Common myeloid progenitor, CD34-positive (primary cell): ENCODE results near the gene BICDL1.

Experiments
- CTCF ChIA-PET: fragments of 350-600 bp; sonication (Branson Sonifier 250); formaldehyde crosslinking; loops from one replicate; lab custom pipeline; 2021; ENCODE audit warnings: antibody characterized with exemption; lab: Charles Lee
- POLR2A ChIA-PET: fragments of 350-600 bp; sonication (Branson Sonifier 250); formaldehyde crosslinking; loops from one replicate; lab custom pipeline; 2021; ENCODE audit warnings: antibody characterized with exemption; lab: Charles Lee
- DNase-seq, 3 donors: peaks; one replicate each; pipeline versions ENCODE4 v3.0.0 to v3.0.0-alpha.2; 2013
- H3K27ac ChIP-seq, 2 experiments: 1 replicate in 1 of 2; 2 replicates in 1 of 2; pipeline ENCODE4 v1.7.0; 2013; ENCODE audit warnings: inconsistent platforms in 2 of 2, low read length in 2 of 2, mild to moderate bottlenecking in 2 of 2, low read depth in 1 of 2, moderate library complexity in 1 of 2; ENCODE audit not compliant: severe bottlenecking in 2 of 2, insufficient read depth in 1 of 2, poor library complexity in 1 of 2
- H3K27me3 ChIP-seq, 5 experiments: replicated peaks in 2 of 5; 1 replicate in 3 of 5; 2 replicates in 2 of 5; pipeline versions ENCODE4 v1.6.1 to v1.7.0; 2013; ENCODE audit warnings: low read length in 4 of 5, mild to moderate bottlenecking in 2 of 5, moderate library complexity in 2 of 5, inconsistent platforms in 1 of 5; ENCODE audit not compliant: insufficient read depth in 5 of 5, control insufficient read depth in 4 of 5
- H3K36me3 ChIP-seq, 4 experiments: 1 replicate in 2 of 4; 2 replicates in 2 of 4; pipeline versions ENCODE4 v1.6.1 to v1.7.0; 2013; ENCODE audit warnings: low read length in 3 of 4, control low read depth in 1 of 4, mild to moderate bottlenecking in 1 of 4; ENCODE audit not compliant: control insufficient read depth in 4 of 4, insufficient read depth in 4 of 4
- H3K4me1 ChIP-seq, 4 experiments: 1 replicate in 3 of 4; 2 replicates in 1 of 4; pipeline versions ENCODE4 v1.6.1 to v1.7.1; 2013; ENCODE audit warnings: low read length in 3 of 4, mild to moderate bottlenecking in 3 of 4, control low read depth in 1 of 4, inconsistent platforms in 1 of 4, moderate library complexity in 1 of 4; ENCODE audit not compliant: control insufficient read depth in 4 of 4, insufficient read depth in 4 of 4; ENCODE audit errors: control extremely low read depth in 1 of 4
- H3K4me3 ChIP-seq, 7 experiments: 1 replicate in 4 of 7; 2 replicates in 3 of 7; pipeline versions ENCODE4 v1.5.1 to v1.7.0; 2013; ENCODE audit warnings: mild to moderate bottlenecking in 7 of 7, low read length in 6 of 7, moderate library complexity in 6 of 7, inconsistent platforms in 2 of 7, low read depth in 2 of 7, control low read depth in 1 of 7; ENCODE audit not compliant: insufficient read depth in 4 of 7, control insufficient read depth in 1 of 7; ENCODE audit errors: extremely low read depth in 1 of 7
- H3K9me3 ChIP-seq, 5 experiments: 1 replicate in 4 of 5; 2 replicates in 1 of 5; pipeline versions ENCODE4 v1.6.1 to v1.7.1; 2013; ENCODE audit warnings: low read length in 4 of 5, mild to moderate bottlenecking in 2 of 5, inconsistent platforms in 1 of 5, low read depth in 1 of 5, moderate library complexity in 1 of 5; ENCODE audit not compliant: control insufficient read depth in 4 of 5, insufficient read depth in 2 of 5; ENCODE audit errors: control extremely low read depth in 1 of 5
- WGBS: methylation state at CpG from one replicate; pipeline ENCODE4 v1.1.5; 2013; ENCODE audit not compliant: insufficient coverage; 5-methylcytosine and 5-hydroxymethylcytosine counted together

BICDL1 gene

DNA sequence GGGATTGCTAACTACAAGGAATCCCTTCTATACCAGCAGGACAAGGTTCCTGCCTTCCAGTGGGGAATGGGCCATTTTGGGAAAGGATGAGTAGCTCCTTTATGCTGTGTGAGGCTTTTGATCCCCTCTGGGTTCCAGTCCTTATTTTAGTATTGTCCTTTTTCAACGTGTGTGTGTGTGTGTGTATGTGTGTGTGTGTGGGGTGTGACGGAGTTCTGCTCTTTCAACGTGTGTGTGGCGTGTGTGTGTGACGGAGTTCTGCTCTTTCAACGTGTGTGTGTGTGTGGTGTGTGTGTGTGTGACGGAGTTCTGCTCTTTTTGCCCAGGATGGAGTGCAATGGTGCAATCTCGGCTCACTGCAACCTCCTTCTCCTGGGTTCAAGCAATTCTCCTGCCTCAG, 100.1 kb downstream of the BICDL1 start:
- Histone ChIP-seq H3K27me3 (peaks cover 0 to 4% (median 0%) of the 10 kb centered on the region in 5 experiments), H3K27ac (no peak overlapping the region), H3K9me3 (no peaks in the 10 kb centered on the region), H3K4me3 (no peak overlapping the region), H3K36me3 (peaks cover 0 to 13% (median 0%) of the 10 kb centered on the region in 4 experiments), H3K4me1 (peaks cover 4 to 24% (median 10%) of the 10 kb centered on the region in 4 experiments)
- ChIA-PET CTCF (interaction anchor here (1.0 to 3.8 kb wide), 2 partner anchors 12 to 22 kb away, joined by 4 to 20 read pairs; no protein-coding TSS in a partner anchor), POLR2A (no interaction called here)
- no CpG with 5 or more reads among the region's 8 CpGs for WGBS
- DNase-seq, result peak in 2 of 3 donors; percentile 35 to 56

DNA sequence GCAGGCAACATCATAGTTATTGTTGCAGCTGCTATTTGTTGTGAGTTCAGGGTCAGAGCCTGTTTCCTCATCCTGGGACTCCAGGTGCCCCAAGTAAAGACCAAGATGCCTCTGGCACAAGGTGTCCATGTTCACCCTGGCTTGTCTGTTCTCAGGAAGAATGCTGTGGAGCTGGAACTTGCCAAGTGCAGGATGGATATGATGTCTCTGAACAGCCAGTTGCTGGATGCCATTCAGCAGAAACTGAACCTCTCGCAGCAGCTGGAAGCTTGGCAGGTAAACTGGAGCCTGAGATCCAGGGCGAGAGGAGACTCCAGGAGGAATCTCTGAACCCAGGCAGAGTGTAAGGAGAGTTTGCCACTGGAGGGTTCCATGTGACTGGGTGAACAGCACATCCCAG, 100.8 kb downstream of the BICDL1 start:
- peaks cover 4 to 30% (median 11%) of the 10 kb centered on the region in 4 experiments for H3K4me1 ChIP-seq
- ChIA-PET POLR2A (no interaction called here), CTCF (interaction anchor here (1.1 to 3.8 kb wide), 4 partner anchors 12 to 22 kb away, joined by 3 to 20 read pairs (median 5); no protein-coding TSS in a partner anchor)
- WGBS, result 100% methylated on average over 2 of the region's 2 CpGs
- H3K27me3 ChIP-seq, result peaks cover 0 to 4% (median 0%) of the 10 kb centered on the region in 5 experiments
- H3K9me3 ChIP-seq, result no peaks in the 10 kb centered on the region
- H3K36me3 ChIP-seq, result peaks cover 0 to 17% (median 4%) of the 10 kb centered on the region in 4 experiments
- no peak overlapping the region for H3K27ac ChIP-seq
- H3K4me3 ChIP-seq, result no peak overlapping the region
- DNase-seq, result no peak

DNA sequence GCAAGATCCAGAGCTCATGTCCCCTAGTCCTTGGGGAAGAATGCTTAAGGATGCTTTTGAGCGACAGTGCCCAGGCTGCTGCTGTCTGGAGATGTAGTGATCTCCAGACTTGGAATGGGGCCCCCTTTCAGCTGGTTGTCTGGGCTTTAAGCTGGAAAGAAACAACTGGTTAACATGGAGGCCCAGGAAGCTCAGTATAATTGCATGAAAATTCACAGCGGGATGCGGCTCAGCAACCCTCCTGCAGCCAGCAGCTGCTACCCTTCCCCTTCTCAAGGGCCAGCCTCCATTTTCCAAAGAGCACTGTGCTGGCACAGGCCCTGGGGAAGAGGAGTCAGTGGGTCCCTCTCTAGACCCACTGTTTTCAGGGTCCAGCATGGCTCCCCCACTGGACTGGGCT, 101.2 kb downstream of the BICDL1 start:
- peaks cover 0 to 18% (median 7%) of the 10 kb centered on the region in 4 experiments for H3K36me3 ChIP-seq
- WGBS, result 100% methylated on average over 3 of the region's 3 CpGs
- no peak for DNase-seq
- H3K27ac ChIP-seq, result no peak overlapping the region
- ChIA-PET POLR2A (no interaction called here), CTCF (interaction anchor here (1.1 to 3.8 kb wide), 4 partner anchors 11 to 22 kb away, joined by 3 to 20 read pairs (median 5); no protein-coding TSS in a partner anchor)
- no peak overlapping the region for H3K4me3 ChIP-seq
- H3K4me1 ChIP-seq, result peaks cover 4 to 32% (median 11%) of the 10 kb centered on the region in 4 experiments
- peaks cover 0 to 4% (median 0%) of the 10 kb centered on the region in 5 experiments for H3K27me3 ChIP-seq
- H3K9me3 ChIP-seq, result no peaks in the 10 kb centered on the region

DNA sequence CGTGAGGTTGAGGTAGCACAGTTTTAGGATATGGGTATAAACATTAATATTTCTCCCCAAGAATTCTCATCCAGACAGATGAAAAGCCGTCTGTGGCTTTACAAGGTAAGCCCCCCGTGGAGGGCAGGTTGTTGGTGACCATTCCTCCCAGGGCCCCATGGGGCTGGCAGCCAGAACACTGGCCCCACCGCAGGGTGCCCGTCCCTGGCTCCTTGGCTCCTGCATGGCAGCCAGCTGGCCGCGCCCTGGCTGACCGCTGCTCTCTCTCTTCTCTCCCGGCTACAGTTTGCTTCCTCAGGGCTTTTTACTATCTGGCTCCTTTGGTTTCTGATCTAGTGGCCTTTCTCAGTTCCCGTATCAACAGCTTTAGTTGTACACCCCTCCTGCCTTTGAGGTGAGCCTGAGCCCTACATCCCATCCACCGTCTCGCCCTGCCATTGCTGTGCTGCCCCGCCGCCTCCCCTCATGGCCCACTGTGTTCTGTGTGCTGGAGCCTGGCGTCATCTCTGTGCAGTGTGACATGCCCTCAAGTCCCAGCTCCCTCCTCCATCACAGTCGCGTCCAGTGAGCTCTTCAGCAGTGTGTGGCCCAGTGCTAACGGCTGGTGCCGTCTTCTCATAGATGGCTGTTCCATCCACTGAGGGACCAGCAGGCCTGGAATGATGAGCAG, 101.7 kb downstream of the BICDL1 start:
- 99% methylated on average over 18 of the region's 19 CpGs for WGBS
- no peak for DNase-seq
- Histone ChIP-seq H3K36me3 (peaks cover 0 to 22% (median 10%) of the 10 kb centered on the region in 4 experiments), H3K9me3 (no peaks in the 10 kb centered on the region), H3K27ac (no peak overlapping the region), H3K27me3 (peaks cover 0 to 4% (median 0%) of the 10 kb centered on the region in 5 experiments), H3K4me1 (peaks cover 4 to 32% (median 11%) of the 10 kb centered on the region in 4 experiments), H3K4me3 (no peak overlapping the region)
- CTCF ChIA-PET, result interaction anchor here (1.1 to 2.1 kb wide), 3 partner anchors 14 to 21 kb away, joined by 3 to 6 read pairs (median 4); no protein-coding TSS in a partner anchor
- POLR2A ChIA-PET, result interaction anchor here (1.8 kb wide), 1 partner anchor 13 kb away, joined by 5 read pairs; no protein-coding TSS in a partner anchor

DNA sequence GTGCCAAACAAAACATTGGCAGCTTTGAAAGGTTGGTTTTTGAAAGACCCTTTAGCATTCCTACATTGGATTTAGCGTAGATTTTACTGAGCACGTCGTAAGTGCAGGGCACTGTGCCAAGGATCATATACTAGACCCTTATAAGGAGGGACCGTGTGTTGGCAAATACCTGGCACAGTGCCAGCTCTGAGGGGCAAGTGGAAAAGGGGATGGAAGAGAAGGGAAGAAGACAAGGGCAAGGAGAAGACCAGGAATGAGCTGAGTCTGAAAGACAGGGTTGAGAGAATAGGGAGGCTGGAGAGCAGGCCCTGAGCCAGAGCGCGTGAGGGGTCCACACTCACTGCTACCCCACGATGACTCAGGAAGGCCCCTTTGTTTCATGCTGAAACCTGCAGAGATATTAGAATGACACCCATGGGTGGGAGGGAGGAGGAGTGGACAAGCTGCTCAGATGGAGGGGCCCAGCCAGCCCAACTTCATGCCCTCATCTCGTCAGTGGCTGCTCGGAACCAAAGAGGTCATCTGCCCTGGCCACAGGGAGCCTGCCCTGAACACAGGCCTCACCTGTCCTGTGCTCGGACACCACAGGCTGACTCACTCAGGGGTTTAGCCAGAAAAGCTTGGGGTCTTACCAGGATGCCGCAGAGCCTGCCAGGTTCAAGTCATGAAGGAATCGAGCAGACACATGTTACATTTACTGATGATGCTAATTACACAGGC, 102.5 kb downstream of the BICDL1 start:
- Histone ChIP-seq H3K27ac (no peak overlapping the region), H3K36me3 (peaks cover 2 to 29% (median 17%) of the 10 kb centered on the region in 4 experiments), H3K9me3 (no peaks in the 10 kb centered on the region), H3K4me1 (peaks cover 4 to 30% (median 10%) of the 10 kb centered on the region in 4 experiments), H3K27me3 (peaks cover 0 to 4% (median 0%) of the 10 kb centered on the region in 5 experiments), H3K4me3 (no peak overlapping the region)
- DNase-seq, result no peak
- WGBS, result 96% methylated on average over 12 of the region's 12 CpGs
- ChIA-PET CTCF (interaction anchor here (1.5 to 2.1 kb wide), 3 partner anchors 13 to 20 kb away, joined by 3 to 6 read pairs (median 4); no protein-coding TSS in a partner anchor), POLR2A (interaction anchor here (1.8 kb wide), 1 partner anchor 12 kb away, joined by 5 read pairs; no protein-coding TSS in a partner anchor)

DNA sequence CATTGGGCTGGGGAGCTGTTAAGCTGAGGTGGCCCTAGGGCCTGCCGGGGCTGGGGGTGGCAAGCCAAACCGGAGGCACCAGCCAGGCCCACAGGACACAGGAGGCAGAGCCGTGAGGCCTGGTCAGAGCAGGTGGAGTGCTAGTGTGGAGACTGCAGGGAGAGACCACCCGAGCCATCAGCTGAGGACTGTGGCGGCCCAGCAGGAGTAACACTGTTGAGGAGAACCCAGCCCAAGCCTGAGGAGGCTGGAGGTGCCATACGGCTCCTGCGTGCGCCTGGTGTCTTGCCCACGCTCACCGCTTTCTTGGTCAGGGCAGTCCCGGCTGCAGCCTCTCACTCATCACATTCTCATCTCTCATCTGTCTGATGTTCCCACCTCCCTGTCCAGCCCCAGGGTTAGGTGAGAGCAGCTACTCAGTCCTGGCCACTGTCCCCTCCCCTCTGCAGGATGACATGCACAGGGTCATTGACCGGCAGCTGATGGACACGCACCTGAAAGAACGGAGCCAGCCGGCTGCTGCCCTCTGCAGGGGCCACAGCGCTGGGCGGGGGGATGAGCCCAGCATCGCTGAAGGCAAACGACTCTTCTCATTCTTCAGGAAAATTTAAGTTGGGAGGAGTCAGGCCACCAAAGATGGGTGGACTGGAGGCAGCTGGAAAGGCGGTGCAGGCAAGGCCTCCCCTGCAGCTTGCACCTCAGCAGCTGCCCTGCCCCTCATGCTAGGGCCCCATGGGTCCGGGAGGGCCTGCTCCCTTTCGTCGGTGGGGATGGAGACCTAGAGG, 103.7 kb downstream of the BICDL1 start:
- POLR2A ChIA-PET, result interaction anchor here (1.8 kb wide), 1 partner anchor 11 kb away, joined by 5 read pairs; no protein-coding TSS in a partner anchor
- WGBS, result 100% methylated on average over 19 of the region's 23 CpGs
- H3K27me3 ChIP-seq, result peaks cover 0 to 4% (median 0%) of the 10 kb centered on the region in 5 experiments
- peaks cover 0 to 20% (median 2%) of the 10 kb centered on the region in 4 experiments for H3K4me1 ChIP-seq
- no peak for DNase-seq
- no peak overlapping the region for H3K4me3 ChIP-seq
- peaks cover 4 to 40% (median 27%) of the 10 kb centered on the region in 4 experiments for H3K36me3 ChIP-seq
- H3K27ac ChIP-seq, result no peak overlapping the region
- CTCF ChIA-PET, result interaction anchor here (1.5 kb wide), 1 partner anchor 18 kb away, joined by 3 read pairs; no protein-coding TSS in a partner anchor
- no peaks in the 10 kb centered on the region for H3K9me3 ChIP-seq
